CD4-positive, alpha-beta memory T cell (primary cell): ENCODE data around the gene CTDSP2. TPM values are rescaled to one million over a fixed set of nuclear protein-coding genes. Genes with fewer than 3 reads are reported as not detected.
A peak's percentile ranks its signal among the peaks of the same experiment; 100 is the strongest.
"Not testable (repeated sequence)": the region's sequence is repeated elsewhere in the genome, so short reads cannot be mapped to it uniquely, and the experiment has no call there.

Experiments used
- CTCF ChIA-PET: fragments of 350-600 bp; sonication (Branson Sonifier 250); formaldehyde crosslinking; loops from one replicate; lab custom pipeline; 2021; ENCODE audit warnings: inconsistent platforms; ENCODE audit not compliant: partially characterized antibody; lab: Charles Lee
- POLR2A ChIA-PET: fragments of 350-600 bp; sonication (Branson Sonifier 250); formaldehyde crosslinking; loops from one replicate; lab custom pipeline; 2021; ENCODE audit not compliant: partially characterized antibody; lab: Charles Lee
- DNase-seq, 5 donors: peaks; one replicate each; pipeline versions ENCODE4 v3.0.0 to v3.0.0-alpha.2; 2020 to 2022; ENCODE audit warnings: mixed read lengths in 1 of 5
- H3K27ac ChIP-seq: one replicate; pipeline ENCODE4 v1.7.0; 2013; ENCODE audit warnings: low read depth, low read length
- H3K27me3 ChIP-seq: 2 replicates; pipeline ENCODE4 v1.7.0; 2013; ENCODE audit warnings: mild to moderate bottlenecking, low read length, moderate library complexity; ENCODE audit not compliant: insufficient read depth
- H3K36me3 ChIP-seq: 2 replicates; pipeline ENCODE4 v1.7.0; 2013; ENCODE audit warnings: mild to moderate bottlenecking, low read length, moderate library complexity; ENCODE audit not compliant: insufficient read depth
- H3K4me1 ChIP-seq: 2 replicates; pipeline ENCODE4 v1.7.0; 2013; ENCODE audit warnings: mild to moderate bottlenecking, low read length, moderate library complexity; ENCODE audit not compliant: insufficient read depth
- H3K4me3 ChIP-seq, 2 donors: one replicate each; pipeline ENCODE4 v1.7.0; 2013; ENCODE audit warnings: low read length in 2 of 2, mild to moderate bottlenecking in 1 of 2
- H3K9me3 ChIP-seq, 2 donors: one replicate each; pipeline ENCODE4 v1.7.0; 2013; ENCODE audit warnings: low read length in 2 of 2, control low read depth in 1 of 2; ENCODE audit not compliant: control insufficient read depth in 1 of 2
- H3K27ac Mint-ChIP-seq, 7 donors: one replicate each; pipeline ENCODE4 v1.8.0; 2020 to 2021; ENCODE audit warnings: mixed read lengths in 7 of 7, mild to moderate bottlenecking in 6 of 7, inconsistent platforms in 3 of 7, moderate library complexity in 3 of 7
- H3K27me3 Mint-ChIP-seq, 2 donors: one replicate each; pipeline ENCODE4 v1.8.0; 2020 to 2021; ENCODE audit warnings: mixed read lengths in 2 of 2
- H3K36me3 Mint-ChIP-seq, 2 donors: one replicate each; pipeline ENCODE4 v1.8.0; 2020 to 2021; ENCODE audit warnings: mixed read lengths in 2 of 2, inconsistent platforms in 1 of 2, mild to moderate bottlenecking in 1 of 2
- H3K4me1 Mint-ChIP-seq, 4 donors: one replicate each; pipeline ENCODE4 v1.8.0; 2020 to 2021; ENCODE audit warnings: mixed read lengths in 4 of 4, mild to moderate bottlenecking in 1 of 4
- H3K4me3 Mint-ChIP-seq, 8 donors: one replicate each; pipeline ENCODE4 v1.8.0; 2020 to 2021; ENCODE audit warnings: mixed read lengths in 8 of 8, mild to moderate bottlenecking in 7 of 8, moderate library complexity in 6 of 8, inconsistent platforms in 3 of 8
- H3K9me3 Mint-ChIP-seq, 8 donors: one replicate each; pipeline ENCODE4 v1.8.0; 2020 to 2021; ENCODE audit warnings: mixed read lengths in 8 of 8, mild to moderate bottlenecking in 5 of 8, inconsistent platforms in 3 of 8, moderate library complexity in 1 of 8
- intact Hi-C: fragments of 100-400 bp; cut with micrococcal nuclease; formaldehyde crosslinking; loops from one replicate; pipeline ENCODE4 v1.15.1; 2023
- polyA plus RNA-seq, 2 donors: library from polyadenylated mRNA; unstranded; fragments of 300-500 nt; fragmentation: Illumina TruSeq; gene quantifications; one replicate each; pipeline ENCODE4 v1.2.3, GENCODE V29; 2021
- total RNA-seq, 2 experiments: library from RNA; stranded (reverse); gene quantifications; one replicate each; pipeline ENCODE4 v1.2.3, GENCODE V29; 2021

CTDSP2 gene
- total and polyA plus RNA-seq, 4 experiments from 2014 or later = 57.7 to 285 (median 174) TPM

GRCh38 chr12:57882575-57882974 lies 36.0 kb upstream of the CTDSP2 start:
- Mint-ChIP-seq H3K9me3 (peaks cover 0 to 16% (median 5%) of the 10 kb centered on the region in 8 donors), H3K4me1 (peaks cover 3 to 13% (median 5%) of the 10 kb centered on the region in 4 donors), H3K27me3 (peaks cover 0 to 2% of the 10 kb centered on the region in 2 donors), H3K36me3 (peaks cover 3 to 5% of the 10 kb centered on the region in 2 donors), H3K4me3 (no peak overlapping the region), H3K27ac (no peak overlapping the region)
- ChIA-PET POLR2A (interaction anchor here (1.5 to 1.6 kb wide), 2 partner anchors 13 to 17 kb away, joined by 3 read pairs; no protein-coding TSS in a partner anchor), CTCF (interaction anchor here (1.1 to 1.5 kb wide), 2 partner anchors 22 to 24 kb away, joined by 3 to 8 read pairs; no protein-coding TSS in a partner anchor)
- H3K4me3 ChIP-seq = no peak overlapping the region
- H3K27ac ChIP-seq = no peak overlapping the region
- DNase-seq = no peak
- no peaks in the 10 kb centered on the region for H3K9me3 ChIP-seq
- peaks cover under 1% of the 10 kb centered on the region for H3K4me1 ChIP-seq
- H3K36me3 ChIP-seq = no peaks in the 10 kb centered on the region
- H3K27me3 ChIP-seq = no peaks in the 10 kb centered on the region
- intact Hi-C loops = no loop called here

DNA sequence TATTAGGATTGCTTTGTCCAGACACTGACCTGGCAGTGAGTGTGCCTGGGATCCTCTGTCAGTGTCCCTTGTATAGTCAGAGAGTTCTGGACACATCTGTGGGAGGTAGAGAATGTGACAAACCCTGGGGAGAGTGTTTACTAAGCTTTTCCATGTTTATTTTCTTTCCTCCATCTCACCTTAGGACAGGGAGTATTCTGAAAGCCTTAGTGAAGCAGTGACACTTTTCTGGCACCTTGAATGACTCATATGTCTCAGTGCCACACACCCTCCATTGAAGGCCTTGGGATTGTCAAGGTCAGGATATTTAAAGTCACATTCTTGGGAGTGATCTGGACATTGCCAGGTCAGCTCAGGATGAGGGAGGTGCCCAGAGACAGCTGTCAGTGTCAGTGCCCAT lies 34.9 kb upstream of the CTDSP2 start:
- no peak for DNase-seq
- intact Hi-C loops = no loop called here
- H3K27ac ChIP-seq = no peak overlapping the region
- no peaks in the 10 kb centered on the region for H3K27me3 ChIP-seq
- no peak overlapping the region for H3K4me3 ChIP-seq
- Mint-ChIP-seq H3K4me3 (no peak overlapping the region), H3K4me1 (peaks cover 0 to 3% (median under 1%) of the 10 kb centered on the region in 4 donors), H3K27me3 (peaks cover 0 to 2% of the 10 kb centered on the region in 2 donors), H3K36me3 (peaks cover 3 to 5% of the 10 kb centered on the region in 2 donors), H3K27ac (peak overlapping the region in 2 of 7 donors; percentile 35 to 72), H3K9me3 (peaks cover 0 to 16% (median 5%) of the 10 kb centered on the region in 8 donors)
- ChIA-PET POLR2A (interaction anchor here (0.8 kb wide), 1 partner anchor 15 kb away, joined by 3 read pairs; no protein-coding TSS in a partner anchor), CTCF (interaction anchor here (0.7 to 1.5 kb wide), 2 partner anchors 23 to 82 kb away, joined by 3 to 8 read pairs; no protein-coding TSS in a partner anchor)
- H3K36me3 ChIP-seq = no peaks in the 10 kb centered on the region
- H3K4me1 ChIP-seq = no peaks in the 10 kb centered on the region
- no peaks in the 10 kb centered on the region for H3K9me3 ChIP-seq

DNA sequence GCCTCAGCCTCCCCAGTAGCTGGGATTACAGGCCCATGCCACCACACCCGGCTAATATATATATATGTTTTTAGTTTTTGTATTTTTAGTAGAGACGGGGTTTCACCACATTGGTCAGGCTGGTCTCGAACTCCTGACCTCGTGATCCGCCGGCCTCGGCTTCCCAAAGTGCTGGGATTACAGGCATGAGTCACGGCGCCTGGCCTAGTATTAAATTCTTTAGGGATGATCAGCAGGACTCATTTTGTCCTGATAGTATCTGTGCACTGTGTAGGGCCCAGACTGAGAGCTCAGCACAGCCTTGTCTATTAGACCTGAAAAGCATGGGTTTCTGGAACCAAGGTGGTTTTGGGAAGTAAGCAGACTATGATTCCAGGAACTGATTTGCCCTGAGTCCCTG lies 34.5 kb upstream of the CTDSP2 start:
- H3K27ac Mint-ChIP-seq, H3K4me3 ChIP-seq, H3K27me3 Mint-ChIP-seq, H3K4me3 Mint-ChIP-seq, H3K4me1 Mint-ChIP-seq, H3K4me1 ChIP-seq, H3K27ac ChIP-seq, DNase-seq, intact Hi-C loops, H3K27me3 ChIP-seq, H3K9me3 ChIP-seq, H3K36me3 Mint-ChIP-seq, H3K36me3 ChIP-seq: not testable (repeated sequence)
- ChIA-PET CTCF (interaction anchor here (0.7 kb wide), 1 partner anchor 81 kb away, joined by 3 read pairs; no protein-coding TSS in a partner anchor), POLR2A (interaction anchor here (0.6 kb wide), 1 partner anchor 187 kb away, joined by 3 read pairs; no protein-coding TSS in a partner anchor)
- peaks cover 0 to 14% (median 5%) of the 10 kb centered on the region in 8 donors for H3K9me3 Mint-ChIP-seq

DNA sequence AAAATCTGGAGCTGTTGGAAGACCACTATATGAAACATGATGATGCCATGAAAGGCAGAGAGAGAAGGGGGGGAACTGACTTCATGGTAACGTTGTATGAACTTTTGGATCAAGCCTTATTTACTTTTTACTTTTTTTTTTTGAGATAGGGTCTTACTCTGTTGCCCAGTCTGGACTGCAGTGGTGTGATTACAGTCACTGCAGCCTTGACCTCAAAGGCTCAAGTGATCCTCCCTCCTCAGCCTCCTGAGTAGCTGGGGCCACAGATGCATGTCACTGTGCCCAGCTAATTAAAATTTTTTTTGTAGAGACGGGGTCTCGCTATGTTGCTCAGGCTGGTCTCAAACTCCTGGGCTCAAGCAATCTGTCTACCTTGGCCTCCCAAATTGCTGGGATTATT lies 31.3 kb upstream of the CTDSP2 start:
- DNase-seq = no peak
- Histone ChIP-seq H3K36me3 (no peaks in the 10 kb centered on the region), H3K4me1 (no peaks in the 10 kb centered on the region), H3K4me3 (no peak overlapping the region), H3K9me3 (no peaks in the 10 kb centered on the region), H3K27me3 (no peaks in the 10 kb centered on the region), H3K27ac (no peak overlapping the region)
- Mint-ChIP-seq H3K4me3 (no peak overlapping the region), H3K27me3 (peaks cover 1 to 5% of the 10 kb centered on the region in 2 donors), H3K27ac (peak overlapping the region in 1 of 7 donors; percentile 10), H3K9me3 (peaks cover 0 to 2% (median 0%) of the 10 kb centered on the region in 8 donors), H3K4me1 (peaks cover 0 to 5% (median 3%) of the 10 kb centered on the region in 4 donors), H3K36me3 (no peaks in the 10 kb centered on the region)
- intact Hi-C loops = no loop called here
- ChIA-PET CTCF (no interaction called here), POLR2A (no interaction called here)

DNA sequence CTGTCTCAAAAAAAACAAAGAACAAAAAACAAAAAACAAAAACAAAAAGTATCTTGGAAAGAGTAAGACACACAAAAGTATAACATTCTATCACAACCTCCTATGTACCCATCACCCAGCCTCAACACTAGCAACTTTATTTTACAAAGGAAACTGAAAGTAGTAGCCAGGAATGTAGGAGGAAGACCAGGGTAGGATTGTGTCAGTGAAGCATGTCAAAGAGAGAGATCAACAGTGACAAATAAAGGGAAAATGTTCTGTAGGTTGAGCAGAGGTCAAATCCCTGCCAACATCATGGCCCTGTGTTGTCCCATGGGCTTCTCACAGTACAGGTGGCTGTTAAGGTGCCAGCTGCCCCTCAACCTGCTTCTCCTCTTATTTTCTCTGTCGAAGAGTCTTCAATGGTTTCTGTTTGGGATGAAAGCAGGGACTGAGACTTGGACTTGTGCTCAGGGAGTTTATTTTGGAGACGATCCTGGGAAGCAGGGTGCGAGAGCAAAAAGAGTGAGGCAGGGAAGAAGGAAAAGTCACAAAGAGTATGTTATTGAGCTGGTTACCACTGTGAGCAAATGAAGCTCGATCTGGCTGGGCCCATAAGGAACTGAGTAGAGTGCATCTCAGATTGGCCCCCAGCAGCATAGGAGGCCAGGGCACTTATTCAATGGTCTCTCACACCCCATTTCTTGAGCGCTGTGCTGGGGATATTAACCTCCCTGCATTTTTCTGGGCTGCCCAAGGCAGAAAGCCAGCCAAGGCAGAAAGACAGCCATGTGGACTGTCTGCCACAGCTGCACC lies 29.4 kb upstream of the CTDSP2 start:
- Mint-ChIP-seq H3K4me1 (peaks cover 0 to 5% (median 3%) of the 10 kb centered on the region in 4 donors), H3K4me3 (no peak overlapping the region), H3K27me3 (peaks cover 1 to 5% of the 10 kb centered on the region in 2 donors), H3K36me3 (no peaks in the 10 kb centered on the region), H3K27ac (no peak overlapping the region), H3K9me3 (no peaks in the 10 kb centered on the region)
- Histone ChIP-seq H3K36me3 (no peaks in the 10 kb centered on the region), H3K9me3 (no peaks in the 10 kb centered on the region), H3K27me3 (no peaks in the 10 kb centered on the region), H3K27ac (no peak overlapping the region), H3K4me1 (no peaks in the 10 kb centered on the region), H3K4me3 (no peak overlapping the region)
- CTCF ChIA-PET = interaction anchor here (0.6 to 0.9 kb wide), 2 partner anchors 10 to 30 kb away, joined by 3 read pairs; no protein-coding TSS in a partner anchor
- no peak for DNase-seq
- POLR2A ChIA-PET = no interaction called here
- intact Hi-C loops = no loop called here

DNA sequence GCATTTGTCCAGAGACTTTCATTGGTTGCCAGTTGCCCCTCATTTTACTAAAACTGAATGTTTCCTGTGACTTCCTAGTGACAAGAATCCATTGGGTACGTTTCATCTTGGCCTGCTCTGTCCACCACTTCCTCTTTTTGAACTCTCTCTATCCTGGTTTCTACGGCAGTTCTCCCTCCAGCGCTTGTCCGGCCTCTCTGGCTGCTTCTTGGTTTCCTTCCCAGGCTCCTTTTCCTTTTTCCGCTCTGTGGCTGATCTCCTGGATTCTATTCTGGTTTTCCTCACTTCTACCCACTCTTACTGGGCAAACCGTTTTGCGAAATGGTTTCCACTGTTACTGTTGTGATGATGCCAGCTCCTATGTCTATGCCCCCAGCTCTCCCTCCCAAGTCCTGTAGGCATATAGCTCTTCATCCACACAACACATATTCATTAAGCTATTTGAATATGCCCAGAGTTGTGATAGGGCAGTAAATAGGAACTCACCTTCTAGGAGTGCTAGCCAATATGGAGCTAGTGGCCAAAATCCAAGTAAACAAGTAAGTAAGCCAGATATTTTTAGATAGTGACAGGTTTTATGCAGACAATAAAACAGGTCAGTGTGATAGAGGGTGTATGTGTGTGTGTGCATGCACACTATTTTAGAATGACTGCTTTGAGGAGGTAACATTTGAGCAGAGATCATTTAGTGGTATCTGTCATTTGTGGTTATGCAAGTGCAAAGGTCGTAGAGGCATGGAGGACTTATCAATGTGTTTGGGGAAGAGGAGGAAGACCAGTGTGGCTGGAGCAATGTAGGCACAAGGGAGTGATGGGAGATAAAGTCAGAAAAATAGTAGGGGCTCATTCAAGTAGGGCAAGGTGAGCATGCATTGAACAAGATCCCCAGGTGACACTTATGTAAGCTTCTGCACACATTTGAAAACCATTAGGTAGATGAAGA lies 27.9 kb upstream of the CTDSP2 start:
- H3K4me3 Mint-ChIP-seq = no peak overlapping the region
- Histone ChIP-seq H3K27ac (no peak overlapping the region), H3K4me3 (no peak overlapping the region), H3K4me1 (no peaks in the 10 kb centered on the region), H3K9me3 (no peaks in the 10 kb centered on the region), H3K27me3 (no peaks in the 10 kb centered on the region), H3K36me3 (no peaks in the 10 kb centered on the region)
- H3K4me1 Mint-ChIP-seq = peaks cover 0 to 5% (median 3%) of the 10 kb centered on the region in 4 donors
- peak overlapping the region in 2 of 7 donors; percentile 0 to 12 for H3K27ac Mint-ChIP-seq
- POLR2A ChIA-PET = no interaction called here
- intact Hi-C loops = no loop called here
- CTCF ChIA-PET = interaction anchor here (1.7 kb wide), 1 partner anchor 10 kb away, joined by 5 read pairs; no protein-coding TSS in a partner anchor
- H3K27me3 Mint-ChIP-seq = peaks cover 1 to 5% of the 10 kb centered on the region in 2 donors
- H3K9me3 Mint-ChIP-seq = no peaks in the 10 kb centered on the region
- no peak for DNase-seq
- no peaks in the 10 kb centered on the region for H3K36me3 Mint-ChIP-seq
